G401 (cell line): ENCODE measurements around the gene UFD1. TPM values are rescaled to one million over a fixed set of nuclear protein-coding genes. Genes with fewer than 3 reads are reported as not detected.
A peak's percentile ranks its signal among the peaks of the same experiment; 100 is the strongest.

Experiments
- DNase-seq: peaks from one replicate; pipeline ENCODE4 v3.0.0-alpha.2; 2015; ENCODE audit warnings: low spot score
- in situ Hi-C: cut with HindIII; loops from 2 replicates; pipeline ENCODE4 v1.10.0; 2016; ENCODE audit warnings: low sequenced_read_pairs, mixed read lengths
- total RNA-seq: library from RNA; depleted of rRNA; stranded (reverse); fragments of >200 nt; shearing (Covaris generic); gene quantifications from 2 replicates; pipeline ENCODE4 v1.2.3, GENCODE V29; 2014; rRNA removed

Gene UFD1
- total RNA-seq, 1 experiment from 2014 or later, result 74.1 TPM

DNA sequence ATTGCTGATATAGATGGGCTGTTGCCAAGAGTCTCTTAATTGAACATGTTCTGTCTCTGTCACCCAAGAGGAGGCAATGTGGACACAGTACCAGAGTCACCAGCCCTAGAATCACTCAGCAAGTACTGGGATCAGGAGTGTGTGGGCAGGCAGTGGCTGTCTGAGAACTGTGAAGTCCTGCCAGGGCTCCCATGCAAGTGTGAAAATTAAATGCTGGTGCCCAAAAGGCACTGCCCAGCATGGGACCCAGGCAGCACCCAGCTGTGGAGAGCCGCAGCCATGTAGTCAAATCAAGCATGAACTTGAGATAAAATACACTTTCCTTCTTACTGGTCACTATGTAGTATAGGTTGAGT lies 67.3 kb downstream of the UFD1 start:
- no peak for DNase-seq
- in situ Hi-C loops, result no loop called here

DNA sequence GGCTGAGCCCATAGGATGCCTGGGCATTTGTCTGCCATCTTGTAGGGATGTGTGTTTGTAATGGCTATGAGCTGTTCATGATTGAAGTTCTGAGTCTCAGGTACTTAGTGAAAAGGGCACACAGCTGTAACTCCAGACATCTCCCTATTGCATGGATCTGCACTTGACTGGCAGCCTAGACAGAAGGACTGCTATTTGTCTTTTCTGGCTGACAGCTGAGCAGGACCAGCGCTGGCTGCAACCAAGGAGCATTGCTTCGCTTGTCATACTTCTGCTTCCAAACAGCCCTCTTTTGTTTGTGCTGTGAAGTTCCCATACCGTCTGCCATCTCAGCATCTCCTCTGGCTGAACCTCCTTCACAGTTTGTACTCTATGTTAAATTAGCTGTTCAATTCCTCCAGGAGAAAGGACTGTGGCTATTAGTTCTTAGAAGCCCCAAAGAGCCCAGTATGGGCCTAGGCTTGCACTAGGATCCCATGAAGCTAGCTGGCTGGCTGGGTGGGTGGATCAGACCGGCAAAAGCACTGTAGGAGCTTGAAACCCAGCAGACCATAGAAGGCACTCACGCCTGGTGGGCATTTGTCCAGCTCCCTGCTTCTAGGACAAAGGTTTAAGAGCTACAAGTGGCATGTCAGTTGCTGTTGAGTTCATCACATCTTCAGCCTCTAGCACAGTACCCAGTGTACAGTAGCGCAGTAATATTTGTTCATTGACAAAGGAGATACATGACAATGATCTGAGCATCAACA lies 67.9 kb downstream of the UFD1 start:
- peak; percentile 17 for DNase-seq
- in situ Hi-C loops, result no loop called here

DNA sequence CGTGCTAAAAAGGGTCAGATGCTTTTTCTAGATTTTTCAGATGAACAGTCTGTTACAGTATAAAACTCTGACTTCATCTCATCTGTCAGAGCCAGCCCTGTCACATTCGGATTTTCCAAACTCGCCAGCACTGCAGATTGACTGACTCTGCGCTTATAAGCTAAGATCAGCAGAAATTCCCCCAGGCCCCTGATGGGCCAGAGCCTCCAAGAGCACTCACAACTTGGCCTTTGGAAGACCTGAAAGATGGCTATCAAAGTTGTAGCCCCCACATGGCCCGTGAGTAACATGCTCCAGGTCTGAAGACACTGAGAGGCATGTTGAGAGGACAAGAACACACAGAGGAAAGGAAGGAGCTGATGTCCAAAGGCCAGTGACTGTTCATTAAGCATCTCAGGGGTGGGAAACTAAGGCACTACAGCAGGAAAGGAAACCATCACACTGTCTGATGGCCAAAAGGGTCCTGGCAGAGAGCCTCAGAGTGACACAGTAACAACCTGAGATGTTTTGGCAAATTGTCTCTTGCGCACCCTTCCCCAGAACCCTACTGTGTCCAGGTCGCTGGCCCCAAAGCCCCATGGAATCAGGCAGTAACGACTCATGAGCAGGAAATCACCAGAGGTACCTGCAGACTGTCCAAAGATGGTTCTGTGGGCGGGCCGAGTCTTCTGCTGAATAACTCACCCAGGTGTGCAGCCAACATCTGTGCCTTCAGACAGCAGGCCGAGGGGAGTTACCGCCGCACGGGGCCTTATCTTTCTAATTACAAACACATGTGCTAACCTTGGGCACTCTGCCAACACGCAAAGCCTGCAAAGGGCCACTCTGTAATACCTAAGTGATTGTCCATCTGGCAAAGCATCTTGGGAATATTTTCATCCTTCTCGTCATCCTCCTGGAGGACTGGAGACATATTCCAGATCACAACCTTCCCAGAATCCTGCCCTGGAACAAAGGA lies 71.1 kb downstream of the UFD1 start:
- DNase-seq, result no peak
- in situ Hi-C loops, result no loop called here

- in situ Hi-C loops, result no loop called here
- no peak for DNase-seq
These were observed 72.1 kb downstream of the UFD1 start for GRCh38 chr22:19406846-19407245.

DNA sequence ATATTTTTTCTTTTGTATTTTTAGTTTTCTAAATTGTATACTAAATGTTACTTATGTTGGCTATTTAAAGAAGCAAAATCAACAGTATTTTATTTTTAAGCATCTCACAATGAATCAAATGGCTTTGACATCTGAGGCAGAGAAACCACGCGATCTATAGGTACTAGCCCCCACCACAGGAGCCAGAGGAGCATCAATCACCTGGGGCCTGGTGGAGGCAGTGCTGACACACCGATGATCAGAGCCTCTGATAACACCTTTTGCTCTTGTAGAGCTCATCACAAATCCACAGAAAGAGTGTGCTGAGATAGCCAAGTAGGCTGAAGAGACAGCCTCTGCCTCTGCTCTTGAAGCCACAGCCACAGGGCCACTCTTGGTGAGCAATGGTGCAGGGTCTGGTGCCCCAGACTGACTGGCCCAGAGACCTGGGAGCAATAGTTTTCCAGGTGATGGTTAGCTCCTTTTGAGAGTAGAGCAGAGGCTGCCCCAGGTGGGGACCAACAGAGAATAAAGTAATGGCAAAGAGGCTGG lies 72.6 kb downstream of the UFD1 start:
- in situ Hi-C loops, result no loop called here
- no peak for DNase-seq

DNA sequence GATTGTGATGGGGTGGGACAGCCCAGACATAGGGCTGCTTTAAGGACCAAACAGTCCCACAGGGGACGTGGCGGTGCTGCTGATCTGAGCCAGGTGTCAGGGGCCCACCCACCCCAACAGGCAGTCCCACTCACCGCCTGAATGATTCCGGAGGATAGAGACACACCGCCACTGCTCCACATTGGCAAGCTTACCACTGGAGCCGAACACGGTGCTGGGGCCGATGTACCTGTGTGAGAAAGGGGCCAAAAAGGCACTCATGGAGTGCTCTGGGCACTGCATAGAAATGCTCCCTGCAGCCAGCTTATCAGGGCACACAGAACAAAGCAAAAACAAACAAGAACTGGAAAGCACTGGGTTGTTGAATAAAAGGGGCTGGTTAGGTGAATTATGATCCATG lies 73.3 kb downstream of the UFD1 start:
- in situ Hi-C loops, result no loop called here
- no peak for DNase-seq

DNA sequence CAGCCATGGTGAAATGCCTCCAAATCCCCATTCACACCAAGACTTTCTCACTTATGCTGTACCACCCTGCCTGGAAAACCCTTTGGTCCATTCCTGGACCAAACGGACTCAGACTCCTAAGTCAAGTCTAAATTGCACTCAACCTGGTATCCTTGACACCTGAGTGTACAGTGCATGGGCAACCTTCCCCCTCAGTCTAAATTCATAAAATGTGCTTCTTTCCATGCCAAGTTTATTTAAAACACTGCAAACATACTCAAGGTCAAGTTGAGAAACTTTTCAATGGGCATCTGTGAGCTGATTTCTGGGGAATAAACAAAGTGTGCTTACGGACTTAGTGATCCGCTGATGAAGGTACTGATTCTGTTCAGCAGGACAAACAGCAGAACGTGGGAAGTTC lies 73.9 kb downstream of the UFD1 start:
- no peak for DNase-seq
- in situ Hi-C loops, result no loop called here

DNA sequence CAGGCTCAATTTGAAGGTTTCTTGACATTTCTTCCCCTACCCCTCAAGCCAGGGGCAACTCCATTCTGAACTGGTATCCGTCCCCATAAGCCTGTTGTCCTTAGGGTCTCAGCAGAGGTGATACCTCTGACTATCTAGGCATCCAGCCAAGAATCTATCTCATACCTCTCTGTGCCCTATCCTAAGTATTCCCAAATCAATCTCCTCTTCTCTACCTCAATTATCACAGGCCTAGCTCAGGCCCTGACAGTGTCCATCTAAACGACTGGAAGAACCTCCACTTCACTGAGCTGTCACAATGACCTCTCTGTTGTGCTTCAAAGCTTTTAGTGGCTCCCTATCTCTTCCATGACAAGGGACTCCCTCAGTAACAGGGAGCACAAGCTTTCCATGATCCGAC lies 74.3 kb downstream of the UFD1 start:
- in situ Hi-C loops, result no loop called here
- no peak for DNase-seq

GRCh38 chr22:19402642-19403191 lies 76.3 kb downstream of the UFD1 start:
- DNase-seq, result no peak
- in situ Hi-C loops, result no loop called here

DNA sequence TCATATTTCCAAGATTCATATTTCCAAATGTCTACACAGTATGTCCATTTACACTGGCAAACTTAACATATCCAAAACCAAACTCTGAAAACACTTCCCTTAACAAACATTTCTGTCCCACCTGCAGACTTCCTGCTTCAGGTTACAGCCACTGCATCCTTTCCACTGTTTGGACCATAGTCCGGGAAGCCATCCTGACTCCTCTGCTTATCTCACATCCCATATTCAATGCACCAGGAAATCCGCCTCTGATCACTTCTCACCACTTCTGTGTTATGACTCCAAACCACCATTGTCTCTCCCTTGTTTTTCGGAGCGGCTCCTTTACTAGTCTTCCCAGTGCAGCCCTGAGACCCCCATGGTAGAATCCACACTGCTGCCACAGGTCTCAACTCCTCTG lies 77.5 kb downstream of the UFD1 start:
- in situ Hi-C loops, result no loop called here
- no peak for DNase-seq

DNA sequence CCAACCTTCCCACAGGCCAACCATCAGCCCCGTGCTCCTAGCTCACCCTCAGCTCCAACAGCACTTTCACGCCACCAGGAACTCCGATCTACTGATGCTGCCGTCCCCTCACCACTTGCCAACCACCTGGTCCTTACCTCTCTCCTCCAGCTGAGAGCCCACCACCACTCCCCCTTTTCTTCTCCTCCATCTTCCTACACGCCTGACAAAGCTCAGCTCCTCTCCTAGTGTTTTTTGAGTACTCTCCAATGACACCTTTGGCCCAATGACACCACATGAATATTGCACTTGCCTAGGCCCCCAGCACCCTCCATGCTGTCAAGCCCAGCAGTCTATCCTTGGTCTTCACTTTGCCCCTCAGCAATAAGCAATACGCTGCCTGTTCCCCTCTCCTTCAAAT lies 78.1 kb downstream of the UFD1 start:
- in situ Hi-C loops, result no loop called here

More for the DNA sequence above, 78.1 kb downstream of the UFD1 start:
- no peak for DNase-seq

Other genes starting within 250 kb of the UFD1 start
- gene CLTCL1, start 187.5 kb downstream of the UFD1 start, total RNA-seq, result 4.9 and 9.4 TPM in 2 replicates
- 41.5 and 45.5 TPM in 2 replicates for gene HIRA, start 47.5 kb downstream of the UFD1 start, total RNA-seq
- gene MRPL40, start 46.6 kb downstream of the UFD1 start, total RNA-seq, result 48.9 and 61.5 TPM in 2 replicates
- 60.2 and 63.3 TPM in 2 replicates for gene C22orf39, start 31.5 kb downstream of the UFD1 start, total RNA-seq
- gene CDC45, start 727 bp upstream of the UFD1 start, total RNA-seq, result 43.4 and 46.7 TPM in 2 replicates
- not detected in 2 replicates for gene CLDN5, start 45.2 kb upstream of the UFD1 start, total RNA-seq
- 8.3 and 21.4 TPM in 2 replicates for gene SEPTIN5, start 235.3 kb upstream of the UFD1 start, total RNA-seq
- gene GP1BB, start 244.3 kb upstream of the UFD1 start, total RNA-seq, result 3.2 and 4.7 TPM in 2 replicates